GOT3 (cell line): ENCODE results near the gene PLP1.
"Not testable (repeated sequence)": the region's sequence is repeated elsewhere in the genome, so short reads cannot be mapped to it uniquely, and the experiment has no call there.

Source experiments
- DNase-seq: peaks from one replicate; lab custom pipeline; 2025; ENCODE audit warnings: mixed read lengths; lab: John Stamatoyannopoulos, UW

The PLP1 gene

GRCh38 chrX:103781062-103781402 lies 4.4 kb downstream of the PLP1 start:
- no peak for DNase-seq

- DNase-seq: no peak
Measured at GRCh38 chrX:103781706-103782105, 5.1 kb downstream of the PLP1 start.

GRCh38 chrX:103782640-103783039 lies 6.0 kb downstream of the PLP1 start:
- DNase-seq: no peak

- no peak for DNase-seq
Measured at GRCh38 chrX:103783196-103783595, 6.6 kb downstream of the PLP1 start.

- DNase-seq: no peak
Measured at GRCh38 chrX:103783971-103784370, 7.3 kb downstream of the PLP1 start.

GRCh38 chrX:103789004-103789403 lies 12.4 kb downstream of the PLP1 start:
- no peak for DNase-seq

- no peak for DNase-seq
Measured at GRCh38 chrX:103791228-103791627, 14.6 kb downstream of the PLP1 start.

GRCh38 chrX:103791826-103792485 lies 15.3 kb downstream of the PLP1 start:
- no peak for DNase-seq

- no peak for DNase-seq
Measured at GRCh38 chrX:103792916-103793544, 16.4 kb downstream of the PLP1 start.

- no peak for DNase-seq
Measured at GRCh38 chrX:103793545-103793940, 16.9 kb downstream of the PLP1 start.

GRCh38 chrX:103794119-103794518 lies 17.5 kb downstream of the PLP1 start:
- DNase-seq: no peak

- DNase-seq: no peak
Measured at GRCh38 chrX:103797691-103798090, 21.1 kb downstream of the PLP1 start.

- DNase-seq: no peak
Measured at GRCh38 chrX:103800318-103800717, 23.7 kb downstream of the PLP1 start.

- no peak for DNase-seq
Measured at GRCh38 chrX:103805860-103806259, 29.2 kb downstream of the PLP1 start.

- DNase-seq: no peak
Measured at GRCh38 chrX:103806862-103807474, 30.3 kb downstream of the PLP1 start.

GRCh38 chrX:103811858-103812257 lies 35.2 kb downstream of the PLP1 start:
- no peak for DNase-seq

GRCh38 chrX:103817101-103817500 lies 40.5 kb downstream of the PLP1 start:
- DNase-seq: not testable (repeated sequence)

- DNase-seq: no peak
Measured at GRCh38 chrX:103817502-103817901, 40.9 kb downstream of the PLP1 start.

GRCh38 chrX:103818842-103819619 lies 42.4 kb downstream of the PLP1 start:
- DNase-seq: no peak

- DNase-seq: not testable (repeated sequence)
Measured at GRCh38 chrX:103820802-103821201, 44.2 kb downstream of the PLP1 start.

GRCh38 chrX:103823591-103823990 lies 47.0 kb downstream of the PLP1 start:
- no peak for DNase-seq

- DNase-seq: no peak
Measured at GRCh38 chrX:103825881-103826280, 49.2 kb downstream of the PLP1 start.

- no peak for DNase-seq
Measured at GRCh38 chrX:103828529-103828928, 51.9 kb downstream of the PLP1 start.
